Panc1 (cell line): ENCODE measurements around the gene ACTR5. TPM values are rescaled to one million over a fixed set of nuclear protein-coding genes. Genes with fewer than 3 reads are reported as not detected.

Experiments used
- ATAC-seq: fragments of 200-7000 bp; cut with Tn5 transposase; 2 replicates; pipeline ENCODE4 v1.9.1; 2020; ENCODE audit warnings: mild to moderate bottlenecking, moderate library complexity
- BruUV-seq: library from RNA; stranded (reverse); fragments of 400-500 nt; replicated peaks from 2 replicates; lab custom pipeline; 2021; lab: Mats Ljungman, UMichigan
- CTCF ChIA-PET: fragments of 300-600 bp; sonication (Branson Sonifier 250); formaldehyde crosslinking; loops from one replicate; lab custom pipeline; 2022; ENCODE audit warnings: antibody characterized with exemption; lab: Charles Lee
- POLR2A ChIA-PET: fragments of 300-600 bp; sonication (Branson Sonifier 250); formaldehyde crosslinking; loops from one replicate; lab custom pipeline; 2022; ENCODE audit warnings: antibody characterized with exemption; lab: Charles Lee
- DNase-seq: peaks from one replicate; pipeline ENCODE4 v3.0.0-alpha.2; 2010; ENCODE audit warnings: low read depth, low spot score
- H3K27ac ChIP-seq: 2 replicates; pipeline ENCODE4 v1.5.1; 2011; ENCODE audit warnings: mild to moderate bottlenecking, low read length, inconsistent platforms
- H3K27me3 ChIP-seq: fragments of 200-500 bp; sonication (Bioruptor generic); 2 replicates; pipeline ENCODE4 v1.6.0; 2014; ENCODE audit warnings: low read length, inconsistent platforms; ENCODE audit not compliant: control insufficient read depth, insufficient read depth
- H3K36me3 ChIP-seq: fragments of 200-500 bp; sonication (Bioruptor generic); 2 replicates; pipeline ENCODE4 v1.5.1; 2014; ENCODE audit warnings: inconsistent platforms, mild to moderate bottlenecking, low read length, moderate library complexity; ENCODE audit not compliant: control insufficient read depth, insufficient read depth
- H3K4me1 ChIP-seq: 2 replicates; pipeline ENCODE4 v1.5.1; 2011; ENCODE audit warnings: inconsistent platforms, mild to moderate bottlenecking, low read length, moderate library complexity; ENCODE audit not compliant: control insufficient read depth, insufficient read depth
- H3K4me3 ChIP-seq, 2 experiments: 2 replicates each; pipeline ENCODE4 v1.5.1; 2011 to 2012; ENCODE audit warnings: low read depth in 2 of 2, low read length in 2 of 2, mild to moderate bottlenecking in 2 of 2, inconsistent platforms in 1 of 2, moderate library complexity in 1 of 2
- H3K9me3 ChIP-seq: fragments of 200-500 bp; sonication (Bioruptor generic); 2 replicates; pipeline ENCODE4 v1.5.1; 2014; ENCODE audit warnings: low read depth, mild to moderate bottlenecking, inconsistent platforms, low read length, moderate library complexity; ENCODE audit not compliant: control insufficient read depth, insufficient read depth
- CTCF ChIP-seq: fragments of 450-650 bp; IDR thresholded peaks from 2 replicates; pipeline ENCODE4 v1.5.1; 2017; ENCODE audit warnings: mild to moderate bottlenecking
- POLR2AphosphoS5 ChIP-seq: IDR thresholded peaks from 2 replicates; pipeline ENCODE4 v1.6.1; 2012; ENCODE audit warnings: mild to moderate bottlenecking, low read depth, low read length, moderate library complexity
- REST ChIP-seq, 2 experiments: IDR thresholded peaks; 2 replicates each; pipeline ENCODE4 v1.6.1; 2011 to 2012; ENCODE audit warnings: low read depth in 2 of 2, control low read depth in 1 of 2, low read length in 1 of 2, mild to moderate bottlenecking in 1 of 2, moderate library complexity in 1 of 2; ENCODE audit not compliant: insufficient read depth in 1 of 2
- SIN3A ChIP-seq: IDR thresholded peaks from 2 replicates; pipeline ENCODE4 v1.6.1; 2012; ENCODE audit warnings: low read depth, mild to moderate bottlenecking, low read length, moderate library complexity, borderline replicate concordance; ENCODE audit not compliant: insufficient read depth
- TCF7L2 ChIP-seq: IDR thresholded peaks from 2 replicates; pipeline ENCODE4 v1.6.1; 2011; ENCODE audit warnings: mild to moderate bottlenecking, low read depth, low read length, inconsistent platforms
- in situ Hi-C: cut with HindIII; loops from 2 replicates; pipeline ENCODE4 v1.10.0; 2016; ENCODE audit warnings: low sequenced_read_pairs, low pct_unique_long_range_greater_than_20kb
- intact Hi-C: fragments of 100-400 bp; cut with micrococcal nuclease; formaldehyde crosslinking; loops from one replicate; pipeline ENCODE4 v1.10.0; 2022; ENCODE audit not compliant: unreplicated experiment
- total RNA-seq: library from RNA; stranded (reverse); gene quantifications from one replicate; pipeline ENCODE4 v1.2.1, GENCODE V29; 2021; ENCODE audit not compliant: unreplicated experiment

ACTR5 gene
- total RNA-seq, 1 experiment from 2014 or later = 12.1 TPM

DNA sequence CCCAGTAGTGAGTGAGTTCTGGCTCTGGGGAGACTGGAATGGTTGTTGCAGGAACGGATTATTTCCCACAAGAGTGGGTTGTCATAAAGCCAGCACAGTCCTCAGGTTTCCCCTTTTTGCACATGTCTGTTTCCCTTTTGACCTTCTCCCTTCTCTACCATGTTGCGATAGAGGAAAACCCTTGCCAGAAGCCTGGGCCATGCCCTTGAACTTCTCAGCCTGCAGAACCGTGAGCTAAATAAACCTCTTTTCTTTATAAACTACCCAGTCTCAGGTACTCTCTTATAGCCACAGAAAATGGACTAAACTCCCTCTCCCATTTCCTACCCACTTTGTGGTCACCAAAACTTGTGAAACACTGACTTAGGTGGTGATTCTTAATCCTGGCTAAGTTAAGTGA lies 50.0 kb downstream of the ACTR5 start:
- ChIA-PET POLR2A (no interaction called here), CTCF (no interaction called here)
- Histone ChIP-seq H3K27me3 (peaks cover 3% of the 10 kb centered on the region; the same call in 1 of the 2 replicates), H3K9me3 (no peaks in the 10 kb centered on the region), H3K4me1 (no peaks in the 10 kb centered on the region), H3K4me3 (no peak overlapping the region), H3K27ac (no peak overlapping the region), H3K36me3 (no peaks in the 10 kb centered on the region)
- ATAC-seq (no peak), DNase-seq (no peak)
- no TSS peak for BruUV-seq
- TF ChIP-seq SIN3A = no peak
- TF ChIP-seq POLR2AphosphoS5 = no peak
- TF ChIP-seq CTCF = no peak
- intact Hi-C loops (no loop called here), in situ Hi-C loops (no loop called here)

DNA sequence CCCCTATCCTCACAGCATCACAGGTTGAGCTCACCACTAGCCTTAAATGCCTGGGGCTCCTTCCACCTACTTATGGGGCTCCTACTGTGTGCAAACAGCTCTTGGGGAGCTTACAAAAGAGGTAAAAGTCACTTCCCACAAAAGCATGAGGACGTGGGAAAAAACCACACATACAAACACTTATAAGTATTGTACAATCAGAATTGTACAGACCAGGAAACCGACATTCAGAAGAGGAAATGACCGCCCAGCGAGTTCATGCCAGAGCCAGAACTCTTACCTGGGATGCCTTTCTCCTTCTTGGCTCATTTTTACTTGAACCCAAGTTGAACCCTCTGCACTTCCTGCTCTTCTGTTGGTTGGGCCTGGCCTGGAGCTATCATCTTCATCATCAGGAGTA lies 50.9 kb downstream of the ACTR5 start:
- no peak for DNase-seq
- ATAC-seq = no peak
- no peak for TF ChIP-seq REST (IDR thresholded peaks at IDR 0.05; ENCODE audit: insufficient read depth in 1 of 2, low read depth in 2 of 2, low read length in 1 of 2)

DNA sequence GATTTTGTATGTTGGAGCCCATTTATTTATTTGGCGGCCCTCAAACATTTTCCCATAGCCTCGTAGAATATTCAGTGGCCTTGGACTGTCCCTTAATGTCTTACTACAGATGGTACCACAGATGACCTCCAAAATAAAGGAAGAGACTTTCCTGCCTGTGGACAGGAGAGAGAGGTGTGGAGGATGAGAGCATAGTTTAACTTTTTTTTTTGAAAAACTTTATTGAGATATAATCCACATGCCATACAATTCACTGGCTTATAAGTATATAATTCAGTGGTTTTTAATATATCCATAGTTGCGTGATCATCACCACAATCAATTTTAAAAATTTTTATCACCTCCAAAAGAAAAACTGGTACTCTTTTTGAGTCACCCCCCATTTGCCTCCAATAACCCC lies 52.6 kb downstream of the ACTR5 start:
- Histone ChIP-seq H3K9me3 (no peaks in the 10 kb centered on the region), H3K4me1 (no peaks in the 10 kb centered on the region), H3K36me3 (no peaks in the 10 kb centered on the region), H3K4me3 (no peak overlapping the region), H3K27me3 (peaks cover 3% of the 10 kb centered on the region; the same call in 1 of the 2 replicates), H3K27ac (no peak overlapping the region)
- POLR2A ChIA-PET = no interaction called here
- DNase-seq (no peak), ATAC-seq (no peak)
- BruUV-seq = no TSS peak
- intact Hi-C loops = no loop called here
- in situ Hi-C loops = no loop called here
- TF ChIP-seq TCF7L2 (no peak), REST (IDR thresholded peaks at IDR 0.05; ENCODE audit: insufficient read depth in 1 of 2, low read depth in 2 of 2, low read length in 1 of 2) (no peak), SIN3A (no peak), CTCF (no peak), POLR2AphosphoS5 (no peak)
- CTCF ChIA-PET = no interaction called here

More for the DNA sequence above, 50.9 kb downstream of the ACTR5 start:
- ChIA-PET CTCF (interaction anchor here (0.6 kb wide), 1 partner anchor 141 kb away, joined by 6 read pairs; no protein-coding TSS in a partner anchor), POLR2A (no interaction called here)
- in situ Hi-C loops (no loop called here), intact Hi-C loops (no loop called here)
- Histone ChIP-seq H3K27me3 (peaks cover 3% of the 10 kb centered on the region; the same call in 1 of the 2 replicates), H3K4me1 (no peaks in the 10 kb centered on the region), H3K27ac (no peak overlapping the region), H3K4me3 (no peak overlapping the region), H3K36me3 (no peaks in the 10 kb centered on the region), H3K9me3 (no peaks in the 10 kb centered on the region)
- no TSS peak for BruUV-seq
